Tibial artery (tissue), 4 donors: ENCODE data around the gene ARHGAP18.

Source experiments
- DNase-seq, 2 donors: peaks; one replicate each; pipeline ENCODE4 v3.0.0-alpha.2; 2019
- H3K27ac ChIP-seq, 2 donors: fragments of 200-600 bp; sonication (generic) in 1 of 2; 1 replicate in 1 of 2; 2 replicates in 1 of 2; pipeline ENCODE4 v1.5.1; 2018 to 2019; ENCODE audit warnings: mild to moderate bottlenecking in 1 of 2
- H3K27me3 ChIP-seq, 2 donors: fragments of 200-600 bp; sonication (generic) in 1 of 2; one replicate each; pipeline versions ENCODE4 v1.5.1 to v1.6.0; 2016 to 2019
- H3K36me3 ChIP-seq, 3 donors: fragments of 200-600 bp; sonication (generic) in 2 of 3; one replicate each; pipeline ENCODE4 v1.5.1; 2016 to 2019; ENCODE audit warnings: mild to moderate bottlenecking in 2 of 3
- H3K4me1 ChIP-seq, 4 donors: fragments of 200-600 bp; sonication (generic) in 2 of 4; 1 replicate in 3 of 4; 2 replicates in 1 of 4; pipeline ENCODE4 v1.5.1; 2016 to 2019
- H3K4me3 ChIP-seq, 2 donors: fragments of 200-600 bp; sonication (generic) in 1 of 2; 1 replicate in 1 of 2; 2 replicates in 1 of 2; pipeline ENCODE4 v1.5.1; 2018 to 2019; ENCODE audit warnings: mild to moderate bottlenecking in 2 of 2
- H3K9me3 ChIP-seq, 3 donors: fragments of 200-600 bp; sonication (generic) in 1 of 3; one replicate each; pipeline ENCODE4 v1.5.1; 2016 to 2019
- intact Hi-C: fragments of 100-400 bp; cut with DNase I; formaldehyde crosslinking; loops from one replicate; pipeline ENCODE4 v1.15.0; 2023; ENCODE audit warnings: low total_unique reads
- TF ChIP-seq, protein P1 (sequence below), 2 experiments: fragments of 200-600 bp in 1 of 2; fragments of 450-650 bp in 1 of 2; IDR thresholded peaks; one replicate each; pipeline ENCODE4 v1.5.1; 2017 to 2019; ENCODE audit warnings: antibody characterized with exemption in 2 of 2, mild to moderate bottlenecking in 1 of 2, moderate library complexity in 1 of 2

Gene ARHGAP18

DNA sequence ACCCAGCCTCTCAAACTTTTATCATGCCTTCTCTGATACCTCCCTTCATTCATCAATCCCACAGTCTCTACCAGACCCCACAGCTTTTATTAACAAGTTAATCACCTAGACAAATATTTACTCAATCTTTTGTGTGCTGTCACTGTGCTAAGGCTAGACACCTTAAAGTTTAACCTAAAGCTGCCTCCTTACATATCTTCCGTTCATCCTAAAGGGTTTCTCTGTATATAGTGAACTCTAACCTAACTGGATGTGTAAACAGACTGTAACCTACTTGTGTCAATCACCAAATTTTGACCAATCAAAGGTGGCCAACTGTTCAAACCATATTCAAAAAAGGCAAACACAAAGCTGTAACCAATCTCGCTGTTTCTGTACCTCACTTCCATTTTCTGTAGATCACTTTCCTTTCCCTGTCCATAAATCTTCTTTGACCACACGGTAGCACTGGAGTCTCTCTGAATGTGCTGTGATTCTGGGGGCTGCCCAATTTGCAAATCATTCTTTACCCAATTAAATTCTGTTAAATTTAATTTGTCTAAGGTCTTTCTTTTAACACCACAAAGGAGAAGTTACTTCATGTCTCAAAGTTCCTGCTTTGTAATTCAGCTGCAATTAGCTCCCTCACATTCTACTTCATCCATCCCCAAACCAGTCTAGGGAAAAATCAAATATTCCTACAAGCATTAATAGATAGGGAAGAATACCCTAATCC, 72.5 kb downstream of the ARHGAP18 start:
- DNase-seq, result no peak
- TF ChIP-seq, protein P1, sequence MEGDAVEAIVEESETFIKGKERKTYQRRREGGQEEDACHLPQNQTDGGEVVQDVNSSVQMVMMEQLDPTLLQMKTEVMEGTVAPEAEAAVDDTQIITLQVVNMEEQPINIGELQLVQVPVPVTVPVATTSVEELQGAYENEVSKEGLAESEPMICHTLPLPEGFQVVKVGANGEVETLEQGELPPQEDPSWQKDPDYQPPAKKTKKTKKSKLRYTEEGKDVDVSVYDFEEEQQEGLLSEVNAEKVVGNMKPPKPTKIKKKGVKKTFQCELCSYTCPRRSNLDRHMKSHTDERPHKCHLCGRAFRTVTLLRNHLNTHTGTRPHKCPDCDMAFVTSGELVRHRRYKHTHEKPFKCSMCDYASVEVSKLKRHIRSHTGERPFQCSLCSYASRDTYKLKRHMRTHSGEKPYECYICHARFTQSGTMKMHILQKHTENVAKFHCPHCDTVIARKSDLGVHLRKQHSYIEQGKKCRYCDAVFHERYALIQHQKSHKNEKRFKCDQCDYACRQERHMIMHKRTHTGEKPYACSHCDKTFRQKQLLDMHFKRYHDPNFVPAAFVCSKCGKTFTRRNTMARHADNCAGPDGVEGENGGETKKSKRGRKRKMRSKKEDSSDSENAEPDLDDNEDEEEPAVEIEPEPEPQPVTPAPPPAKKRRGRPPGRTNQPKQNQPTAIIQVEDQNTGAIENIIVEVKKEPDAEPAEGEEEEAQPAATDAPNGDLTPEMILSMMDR (IDR thresholded peaks at IDR 0.05), result no peak

GRCh38 chr6:129635396-129636130, 74.4 kb downstream of the ARHGAP18 start:
- intact Hi-C loops, result no loop called here
- H3K27ac ChIP-seq, result no peak overlapping the region
- H3K4me1 ChIP-seq, result peaks cover 0 to 11% (median 4%) of the 10 kb centered on the region in 4 donors
- no peak for DNase-seq
- TF ChIP-seq, protein P1 (IDR thresholded peaks at IDR 0.05), result no peak
- H3K36me3 ChIP-seq, result no peaks in the 10 kb centered on the region
- H3K4me3 ChIP-seq, result no peak overlapping the region
- H3K9me3 ChIP-seq, result no peaks in the 10 kb centered on the region
- H3K27me3 ChIP-seq, result no peaks in the 10 kb centered on the region

More for the DNA sequence above, 72.5 kb downstream of the ARHGAP18 start:
- H3K27ac ChIP-seq, result no peak overlapping the region
- intact Hi-C loops, result no loop called here
- no peaks in the 10 kb centered on the region for H3K36me3 ChIP-seq
- H3K4me1 ChIP-seq, result peaks cover 0 to 9% (median 4%) of the 10 kb centered on the region in 4 donors
- H3K4me3 ChIP-seq, result no peak overlapping the region
- H3K9me3 ChIP-seq, result no peaks in the 10 kb centered on the region
- no peaks in the 10 kb centered on the region for H3K27me3 ChIP-seq

DNA sequence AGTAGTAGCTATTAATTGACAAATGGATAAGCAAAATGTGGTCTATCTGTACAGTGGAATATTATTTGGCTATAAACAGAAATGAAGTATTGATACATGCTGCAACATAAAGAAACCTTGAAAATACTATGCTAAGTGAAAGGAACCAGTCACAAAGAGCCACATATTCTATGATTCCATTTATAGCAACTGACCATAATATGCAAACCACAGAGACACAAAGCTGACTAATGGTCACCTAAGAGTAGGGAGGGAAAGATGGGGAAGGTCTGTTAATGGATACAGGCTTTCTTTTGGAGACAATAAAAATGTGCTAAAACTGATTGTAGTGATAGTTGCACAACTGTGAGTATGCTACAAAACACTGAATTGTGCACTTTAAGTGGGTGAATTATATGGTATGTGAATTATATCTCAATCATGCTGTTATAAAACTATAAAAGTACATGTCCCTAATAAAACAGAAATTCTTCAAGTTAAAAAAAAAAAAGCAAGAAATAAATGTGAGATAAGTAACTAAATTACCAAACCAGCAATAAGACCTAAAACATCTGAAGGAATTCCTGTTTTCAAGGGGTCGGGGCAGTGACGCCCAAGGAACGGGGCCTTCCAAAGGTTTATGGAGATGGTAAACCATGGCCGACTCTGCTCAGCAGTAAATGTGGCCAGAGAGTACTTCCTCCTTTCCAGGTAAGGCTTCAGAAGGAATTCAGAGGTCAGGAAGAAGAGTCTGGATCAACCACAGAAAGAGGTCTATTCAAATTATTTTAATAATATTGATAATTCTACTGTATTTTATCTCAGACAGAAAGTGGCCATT, 75.4 kb downstream of the ARHGAP18 start:
- no peak overlapping the region for H3K27ac ChIP-seq
- peaks cover 0 to 11% (median 4%) of the 10 kb centered on the region in 4 donors for H3K4me1 ChIP-seq
- no peaks in the 10 kb centered on the region for H3K27me3 ChIP-seq
- H3K4me3 ChIP-seq, result no peak overlapping the region
- DNase-seq, result no peak
- no peaks in the 10 kb centered on the region for H3K36me3 ChIP-seq
- H3K9me3 ChIP-seq, result no peaks in the 10 kb centered on the region
- intact Hi-C loops, result no loop called here
- TF ChIP-seq, protein P1 (IDR thresholded peaks at IDR 0.05), result no peak

GRCh38 chr6:129633529-129633928, 76.4 kb downstream of the ARHGAP18 start:
- H3K27me3 ChIP-seq, result no peaks in the 10 kb centered on the region
- H3K27ac ChIP-seq, result no peak overlapping the region
- TF ChIP-seq, protein P1 (IDR thresholded peaks at IDR 0.05), result no peak
- no peaks in the 10 kb centered on the region for H3K36me3 ChIP-seq
- peaks cover 0 to 11% (median 4%) of the 10 kb centered on the region in 4 donors for H3K4me1 ChIP-seq
- no peak for DNase-seq
- no peaks in the 10 kb centered on the region for H3K9me3 ChIP-seq
- intact Hi-C loops, result no loop called here
- H3K4me3 ChIP-seq, result no peak overlapping the region

GRCh38 chr6:129632172-129632613, 77.8 kb downstream of the ARHGAP18 start:
- Histone ChIP-seq H3K4me3 (no peak overlapping the region), H3K36me3 (no peaks in the 10 kb centered on the region), H3K4me1 (peaks cover 0 to 11% (median 4%) of the 10 kb centered on the region in 4 donors), H3K9me3 (no peaks in the 10 kb centered on the region), H3K27ac (no peak overlapping the region), H3K27me3 (no peaks in the 10 kb centered on the region)
- TF ChIP-seq, protein P1 (IDR thresholded peaks at IDR 0.05), result no peak
- no peak for DNase-seq
- intact Hi-C loops, result no loop called here
